ENCODE data around the gene GLYAT.

GRCh38 chr11:58691675-58692074 is 40.1 kb downstream of the GLYAT start:
- TF ChIP-seq ZNF384 (IDR thresholded peaks at IDR 0.05) (no peak), TARDBP (IDR thresholded peaks at IDR 0.05) (no peak), SP1 (IDR thresholded peaks at IDR 0.05) (no peak), ARNT (IDR thresholded peaks at IDR 0.05) (no peak), FOXK2 (IDR thresholded peaks at IDR 0.05) (no peak), BHLHE40 (IDR thresholded peaks at IDR 0.05; ENCODE audit: borderline replicate concordance) (no peak), NFRKB (IDR thresholded peaks at IDR 0.05) (no peak)
